K562 (cell line): ENCODE measurements around the gene MYH9. TPM values are rescaled to one million over a fixed set of nuclear protein-coding genes. Genes with fewer than 3 reads are reported as not detected.
A peak's percentile ranks its signal among the peaks of the same experiment; 100 is the strongest.

ENCODE experiments used
- CBFA2T2 ChIP-seq: fragments of 450-650 bp; conservative IDR thresholded peaks from 2 replicates; pipeline ENCODE4 v1.6.1; 2017; ENCODE audit warnings: mild to moderate bottlenecking
- CHD1 ChIP-seq: fragments of 200-600 bp; sonication (generic); IDR thresholded peaks from one replicate; pipeline ENCODE4 v1.6.1; 2012; ENCODE audit warnings: mild to moderate bottlenecking, moderate library complexity, low read length, inconsistent platforms
- FOXO4 ChIP-seq: fragments of 450-650 bp; formaldehyde crosslinking; IDR thresholded peaks from 2 replicates; pipeline ENCODE4 v1.4.0; 2020; ENCODE audit warnings: mild to moderate bottlenecking, moderate library complexity
- ILK ChIP-seq: fragments of 450-650 bp; IDR thresholded peaks from 2 replicates; pipeline ENCODE4 v1.6.1; 2016; ENCODE audit warnings: missing genetic modification characterization, low read depth, mild to moderate bottlenecking, missing compliant biosample characterization, moderate library complexity, borderline replicate concordance
- JUNB ChIP-seq: fragments of 450-650 bp; formaldehyde crosslinking; conservative IDR thresholded peaks from 2 replicates; pipeline ENCODE4 v1.4.0; 2020; ENCODE audit warnings: mild to moderate bottlenecking
- KLF10 ChIP-seq: fragments of 250-450 bp; sonication (Bioruptor Pico); IDR thresholded peaks from 2 replicates; pipeline ENCODE4 v1.6.1; 2021; ENCODE audit warnings: matching md5 sums
- MNT ChIP-seq, 2 experiments: fragments of 450-650 bp; conservative IDR thresholded peaks; 2 replicates each; pipeline ENCODE4 v1.6.1; 2017; ENCODE audit warnings: mild to moderate bottlenecking in 2 of 2, moderate library complexity in 2 of 2
- NR4A1 ChIP-seq, 2 experiments: fragments of 250-450 bp in 1 of 2; fragments of 450-650 bp in 1 of 2; sonication (Bioruptor Pico) in 1 of 2; IDR thresholded peaks; 2 replicates each; pipeline versions ENCODE4 v1.4.0 to v1.6.1; 2016 to 2020; ENCODE audit warnings: mild to moderate bottlenecking in 2 of 2, missing compliant biosample characterization in 1 of 2, missing genetic modification characterization in 1 of 2, moderate library complexity in 1 of 2
- RBM15 ChIP-seq: fragments of 200-400 bp; formaldehyde crosslinking; IDR thresholded peaks from 2 replicates; pipeline ENCODE4 v1.6.1; 2018; ENCODE audit warnings: mild to moderate bottlenecking, low read length, moderate library complexity; ENCODE audit not compliant: insufficient read depth
- RNF2 ChIP-seq: sonication (generic); IDR thresholded peaks from 2 replicates; pipeline ENCODE4 v1.6.1; 2016
- TEAD4 ChIP-seq, 2 experiments: sonication (generic) in 1 of 2; formaldehyde crosslinking in 1 of 2; IDR thresholded peaks; 2 replicates each; pipeline versions ENCODE4 v1.6.1 to v1.8.0; 2012 to 2022; ENCODE audit warnings: borderline replicate concordance in 1 of 2, inconsistent platforms in 1 of 2, low read length in 1 of 2, mild to moderate bottlenecking in 1 of 2, missing genetic modification reagents in 1 of 2
- XRCC4 ChIP-seq: IDR thresholded peaks from one replicate; pipeline ENCODE4 v1.6.1; 2011; ENCODE audit not compliant: insufficient read depth, insufficient read length; ENCODE audit errors: extremely low read depth
- ZBTB7A ChIP-seq: IDR thresholded peaks from 2 replicates; pipeline ENCODE4 v1.6.1; 2011; ENCODE audit warnings: low read depth, mild to moderate bottlenecking, low read length, moderate library complexity, borderline replicate concordance; ENCODE audit not compliant: control insufficient read depth
- ZC3H4 ChIP-seq: sonication (generic); formaldehyde crosslinking; IDR thresholded peaks from 2 replicates; pipeline ENCODE4 v1.9.0; 2021; ENCODE audit warnings: missing genetic modification reagents, borderline replicate concordance
- ZNF12 ChIP-seq: sonication (generic); formaldehyde crosslinking; IDR thresholded peaks from 2 replicates; pipeline ENCODE4 v1.4.0; 2020; ENCODE audit warnings: mild to moderate bottlenecking, missing genetic modification reagents
- ZNF121 ChIP-seq: sonication (generic); formaldehyde crosslinking; conservative IDR thresholded peaks from 2 replicates; pipeline ENCODE4 v1.8.0; 2022; ENCODE audit warnings: missing genetic modification reagents
- ZNF133 ChIP-seq: fragments of 250-450 bp; sonication (Bioruptor Pico); IDR thresholded peaks from 2 replicates; pipeline ENCODE4 v1.4.0; 2020; ENCODE audit warnings: mild to moderate bottlenecking
- ZNF224 ChIP-seq: sonication (generic); formaldehyde crosslinking; IDR thresholded peaks from 2 replicates; pipeline ENCODE4 v1.8.0; 2022; ENCODE audit warnings: mild to moderate bottlenecking, missing genetic modification reagents
- ZNF395 ChIP-seq: fragments of 200-800 bp; sonication (Bioruptor generic); IDR thresholded peaks from 2 replicates; pipeline ENCODE4 v1.6.1; 2017; ENCODE audit warnings: missing genetic modification characterization, missing compliant biosample characterization
- ZNF561 ChIP-seq: fragments of 450-650 bp; formaldehyde crosslinking; conservative IDR thresholded peaks from 2 replicates; pipeline ENCODE4 v1.4.0; 2020; ENCODE audit warnings: mild to moderate bottlenecking, moderate library complexity
- ZNF740 ChIP-seq, 3 experiments: fragments of 200-800 bp in 1 of 3; sonication (Bioruptor generic) in 1 of 3; sonication (generic) in 1 of 3; formaldehyde crosslinking in 1 of 3; IDR thresholded peaks; 2 replicates each; pipeline versions ENCODE4 v1.6.1 to v1.8.0; 2016 to 2022; ENCODE audit warnings: mild to moderate bottlenecking in 2 of 3, missing compliant biosample characterization in 2 of 3, missing genetic modification characterization in 2 of 3, missing genetic modification reagents in 1 of 3
- polyA plus RNA-seq, 8 experiments: library from polyadenylated mRNA; depleted of rRNA in 4 of 8; stranded (reverse) in 5 of 8; unstranded in 3 of 8; fragments of >200 nt; fragmentation: Nextera tagmentation in 2 of 8; fragmentation: Illumina TruSeq in 1 of 8; extraction: Ambion mirVana in 2 of 8; extraction: Trizol in 1 of 8; gene quantifications; 2 replicates each; pipeline versions ENCODE4 v1.2.1 to v1.2.3, GENCODE V29; 2011 to 2014; ENCODE audit warnings: inconsistent platforms in 1 of 8, missing spikeins in 1 of 8
- total RNA-seq, 7 experiments: library from RNA; depleted of rRNA in 6 of 7; stranded (reverse); fragments of >200 nt in 6 of 7; fragmentation: Illumina TruSeq in 2 of 7; extraction: Trizol in 2 of 7; gene quantifications; 2 replicates each; pipeline versions ENCODE4 v1.2.1 to v1.2.3, GENCODE V29; 2011 to 2021; ENCODE audit warnings: low replicate concordance in 1 of 7

The MYH9 gene
- total and polyA plus RNA-seq, 9 of the 15 experiments (the other 6 are each of a cell fraction or from before 2014, with no cell fraction given), result 0.71 to 111 (median 24.6) TPM

- TF ChIP-seq ZNF740 (CRISPR knock-in tag; IDR thresholded peaks at IDR 0.05) (no peak), ZNF740 (tag; IDR thresholded peaks at IDR 0.05) (peak in 1 of 2 experiments; percentile 65; a peak in 1 of 4 replicates), KLF10 (CRISPR knock-in tag) (no peak), ZNF121 (CRISPR knock-in tag) (no peak), ZNF133 (no peak), CHD1 (no peak), TEAD4 (IDR thresholded peaks at IDR 0.05; ENCODE audit: low read length) (0 out of 2 replicates have a peak, but pooled peaks have one; percentile 20), TEAD4 (CRISPR knock-in tag; IDR thresholded peaks at IDR 0.05; ENCODE audit: borderline replicate concordance) (no peak), RBM15 (no peak), FOXO4 (CRISPR knock-in tag) (no peak), ZNF12 (no peak), ZNF561 (CRISPR knock-in tag) (no peak), ZNF224 (no peak), ZBTB7A (peak; percentile 63; the same call in 1 of the 2 replicates), JUNB (no peak), RNF2 (no peak), ZC3H4 (no peak), NR4A1 (CRISPR knock-in tag; IDR thresholded peaks at IDR 0.05) (no peak), NR4A1 (tag; IDR thresholded peaks at IDR 0.05) (no peak; the same call in 1 of the 2 replicates), MNT (conservative IDR thresholded peaks at IDR 0.05) (no peak; a peak in 1 of 4 replicates), ILK (tag) (no peak), CBFA2T2 (no peak), XRCC4 (no peak), ZNF395 (CRISPR knock-in tag) (0 out of 2 replicates have a peak, but pooled peaks have one; percentile 40)
Observed at GRCh38 chr22:36330655-36331305, 57.0 kb downstream of the MYH9 start (continued).
